Liver (tissue), 3 donors: ENCODE data around the gene BAAT.

Experiments used
- CTCF ChIP-seq: fragments of 150-350 bp; IDR thresholded peaks from 2 replicates; pipeline ENCODE4 v1.5.1; 2017; ENCODE audit warnings: improper control_type of control experiment, low read depth, low read length; ENCODE audit not compliant: missing input control
- JUND ChIP-seq, 2 donors: IDR thresholded peaks; 2 replicates each; pipeline ENCODE4 v1.6.1; 2016; ENCODE audit warnings: antibody characterized with exemption in 2 of 2
- MAX ChIP-seq: IDR thresholded peaks from 2 replicates; pipeline ENCODE4 v1.6.1; 2016; ENCODE audit warnings: antibody characterized with exemption
- NR2F2 ChIP-seq: IDR thresholded peaks from 2 replicates; pipeline ENCODE4 v1.6.1; 2016; ENCODE audit warnings: antibody characterized with exemption
- RAD21 ChIP-seq, 2 donors: IDR thresholded peaks; 2 replicates each; pipeline ENCODE4 v1.6.1; 2016; ENCODE audit warnings: antibody characterized with exemption in 2 of 2, mild to moderate bottlenecking in 2 of 2
- REST ChIP-seq: IDR thresholded peaks from 2 replicates; pipeline ENCODE4 v1.6.1; 2016; ENCODE audit warnings: antibody characterized with exemption, mild to moderate bottlenecking
- YY1 ChIP-seq: IDR thresholded peaks from 2 replicates; pipeline ENCODE4 v1.6.1; 2016; ENCODE audit warnings: antibody characterized with exemption, mild to moderate bottlenecking
- ZBTB33 ChIP-seq: IDR thresholded peaks from 2 replicates; pipeline ENCODE4 v1.6.1; 2016; ENCODE audit warnings: antibody characterized with exemption
- donor health status: healthy.
- donor health status: healthy.

- TF ChIP-seq CTCF (no peak), MAX (no peak), REST (no peak), NR2F2 (no peak), JUND (IDR thresholded peaks at IDR 0.05) (no peak), RAD21 (IDR thresholded peaks at IDR 0.05) (no peak), YY1 (no peak), ZBTB33 (no peak)
Measured at GRCh38 chr9:101417977-101418376, 33.2 kb upstream of the BAAT start.
